CD4-positive, CD25-positive, alpha-beta regulatory T cell (primary cell): ENCODE data around the gene ACTL7B. TPM values are rescaled to one million over a fixed set of nuclear protein-coding genes. Genes with fewer than 3 reads are reported as not detected.
"Not testable (repeated sequence)": the region's sequence is repeated elsewhere in the genome, so short reads cannot be mapped to it uniquely, and the experiment has no call there.

Source experiments
- ATAC-seq, 2 donors: fragments of 150-1000 bp; cut with Tn5 transposase; one replicate each; pipeline ENCODE4 v1.10.0; 2021; ENCODE audit warnings: low read depth in 2 of 2, moderate number of reproducible peaks in 2 of 2, moderate library complexity in 1 of 2
- DNase-seq, 3 donors: peaks; one replicate each; pipeline versions ENCODE4 v3.0.0 to v3.0.0-alpha.2; 2012 to 2022; ENCODE audit warnings: mixed read lengths in 1 of 3
- H3K27ac ChIP-seq: one replicate; pipeline ENCODE4 v1.7.0; 2013; ENCODE audit warnings: mild to moderate bottlenecking, low read length; ENCODE audit not compliant: insufficient read depth, poor library complexity, severe bottlenecking
- H3K27me3 ChIP-seq: one replicate; pipeline ENCODE4 v1.7.0; 2013; ENCODE audit warnings: low read length; ENCODE audit not compliant: control insufficient read depth, insufficient read depth
- H3K36me3 ChIP-seq: one replicate; pipeline ENCODE4 v1.7.0; 2013; ENCODE audit warnings: mild to moderate bottlenecking, low read length, moderate library complexity; ENCODE audit not compliant: control insufficient read depth, insufficient read depth
- H3K4me1 ChIP-seq: 2 replicates; pipeline ENCODE4 v1.7.0; 2013; ENCODE audit warnings: mild to moderate bottlenecking, low read length; ENCODE audit not compliant: insufficient read depth, control insufficient read depth, poor library complexity, severe bottlenecking
- H3K4me3 ChIP-seq: one replicate; pipeline ENCODE4 v1.7.0; 2013; ENCODE audit warnings: low read depth, mild to moderate bottlenecking, low read length, moderate library complexity
- H3K9me3 ChIP-seq, 2 experiments: 1 replicate in 1 of 2; 2 replicates in 1 of 2; pipeline ENCODE4 v1.7.0; 2013; ENCODE audit warnings: low read length in 2 of 2, mild to moderate bottlenecking in 1 of 2, moderate library complexity in 1 of 2; ENCODE audit not compliant: control insufficient read depth in 2 of 2
- H3K27ac Mint-ChIP-seq, 3 donors: one replicate each; pipeline ENCODE4 v1.8.0; 2020 to 2022; ENCODE audit warnings: mild to moderate bottlenecking in 3 of 3, mixed read lengths in 3 of 3, moderate library complexity in 2 of 3
- H3K27me3 Mint-ChIP-seq: one replicate; pipeline ENCODE4 v1.8.0; 2022; ENCODE audit warnings: mild to moderate bottlenecking, mixed read lengths
- H3K36me3 Mint-ChIP-seq: one replicate; pipeline ENCODE4 v1.8.0; 2020; ENCODE audit warnings: mixed read lengths
- H3K4me1 Mint-ChIP-seq, 4 donors: one replicate each; pipeline ENCODE4 v1.8.0; 2020 to 2022; ENCODE audit warnings: mixed read lengths in 4 of 4, mild to moderate bottlenecking in 1 of 4
- H3K4me3 Mint-ChIP-seq, 4 donors: one replicate each; pipeline ENCODE4 v1.8.0; 2020 to 2022; ENCODE audit warnings: mild to moderate bottlenecking in 4 of 4, mixed read lengths in 4 of 4, moderate library complexity in 3 of 4
- H3K9me3 Mint-ChIP-seq, 7 donors: one replicate each; pipeline ENCODE4 v1.8.0; 2020 to 2022; ENCODE audit warnings: mixed read lengths in 7 of 7, mild to moderate bottlenecking in 3 of 7, moderate library complexity in 2 of 7
- polyA plus RNA-seq, 4 donors: library from polyadenylated mRNA; unstranded; fragments of 300-500 nt; fragmentation: Illumina TruSeq; gene quantifications; one replicate each; pipeline ENCODE4 v1.2.3, GENCODE V29; 2021
- total RNA-seq: library from RNA; stranded (reverse); gene quantifications from one replicate; pipeline ENCODE4 v1.2.3, GENCODE V29; 2022

The ACTL7B gene
- total and polyA plus RNA-seq, 5 donors from 2014 or later: 0.27 TPM; not detected in 4

GRCh38 chr9:108850293-108850897 lies 5.4 kb downstream of the ACTL7B start:
- no peaks in the 10 kb centered on the region for H3K9me3 Mint-ChIP-seq
- H3K27ac ChIP-seq: no peak overlapping the region
- no peak overlapping the region for H3K4me3 Mint-ChIP-seq
- H3K36me3 Mint-ChIP-seq: no peaks in the 10 kb centered on the region
- no peak overlapping the region for H3K4me3 ChIP-seq
- no peaks in the 10 kb centered on the region for H3K9me3 ChIP-seq
- no peaks in the 10 kb centered on the region for H3K27me3 Mint-ChIP-seq
- no peaks in the 10 kb centered on the region for H3K27me3 ChIP-seq
- no peaks in the 10 kb centered on the region for H3K4me1 ChIP-seq
- no peak overlapping the region for H3K27ac Mint-ChIP-seq
- peak in 1 of 3 donors; percentile 20 for DNase-seq
- H3K36me3 ChIP-seq: no peaks in the 10 kb centered on the region
- no peaks in the 10 kb centered on the region for H3K4me1 Mint-ChIP-seq
- no peak for ATAC-seq

- ATAC-seq, H3K27ac ChIP-seq, H3K27ac Mint-ChIP-seq, H3K4me1 Mint-ChIP-seq, H3K9me3 ChIP-seq, H3K4me3 Mint-ChIP-seq, H3K27me3 ChIP-seq, H3K4me3 ChIP-seq, H3K36me3 Mint-ChIP-seq, H3K27me3 Mint-ChIP-seq, H3K9me3 Mint-ChIP-seq, H3K4me1 ChIP-seq, DNase-seq, H3K36me3 ChIP-seq: not testable (repeated sequence)
Observed at GRCh38 chr9:108848296-108848695, 7.5 kb downstream of the ACTL7B start.

GRCh38 chr9:108845947-108846346 lies 9.8 kb downstream of the ACTL7B start:
- ATAC-seq: no peak
- Histone ChIP-seq H3K27ac (no peak overlapping the region), H3K4me3 (no peak overlapping the region), H3K27me3 (no peaks in the 10 kb centered on the region), H3K36me3 (no peaks in the 10 kb centered on the region), H3K9me3 (no peaks in the 10 kb centered on the region), H3K4me1 (no peaks in the 10 kb centered on the region)
- Mint-ChIP-seq H3K27me3 (peaks cover 7% of the 10 kb centered on the region), H3K9me3 (no peaks in the 10 kb centered on the region), H3K36me3 (no peaks in the 10 kb centered on the region), H3K4me3 (no peak overlapping the region), H3K27ac (no peak overlapping the region), H3K4me1 (peaks cover 0 to 8% (median under 1%) of the 10 kb centered on the region in 4 donors)
- DNase-seq: no peak

GRCh38 chr9:108845507-108845906 lies 10.3 kb downstream of the ACTL7B start:
- H3K36me3 ChIP-seq: no peaks in the 10 kb centered on the region
- DNase-seq: no peak
- Mint-ChIP-seq H3K9me3 (peaks cover 0 to 1% (median 0%) of the 10 kb centered on the region in 7 donors), H3K27ac (no peak overlapping the region), H3K27me3 (peaks cover 10% of the 10 kb centered on the region), H3K4me1 (peaks cover 0 to 8% (median under 1%) of the 10 kb centered on the region in 4 donors), H3K4me3 (no peak overlapping the region), H3K36me3 (no peaks in the 10 kb centered on the region)
- H3K9me3 ChIP-seq: no peaks in the 10 kb centered on the region
- no peaks in the 10 kb centered on the region for H3K4me1 ChIP-seq
- no peak overlapping the region for H3K27ac ChIP-seq
- no peaks in the 10 kb centered on the region for H3K27me3 ChIP-seq
- ATAC-seq: no peak
- H3K4me3 ChIP-seq: no peak overlapping the region

GRCh38 chr9:108844856-108845255 lies 10.9 kb downstream of the ACTL7B start:
- H3K27ac ChIP-seq: no peak overlapping the region
- no peaks in the 10 kb centered on the region for H3K36me3 ChIP-seq
- H3K27me3 ChIP-seq: no peaks in the 10 kb centered on the region
- peaks cover 10% of the 10 kb centered on the region for H3K27me3 Mint-ChIP-seq
- H3K9me3 ChIP-seq: no peaks in the 10 kb centered on the region
- ATAC-seq (no peak), DNase-seq (no peak)
- no peaks in the 10 kb centered on the region for H3K4me1 ChIP-seq
- peaks cover 0 to 1% (median 0%) of the 10 kb centered on the region in 7 donors for H3K9me3 Mint-ChIP-seq
- H3K4me3 ChIP-seq: no peak overlapping the region
- H3K4me1 Mint-ChIP-seq: peaks cover 0 to 8% (median under 1%) of the 10 kb centered on the region in 4 donors
- no peak overlapping the region for H3K27ac Mint-ChIP-seq
- no peaks in the 10 kb centered on the region for H3K36me3 Mint-ChIP-seq
- no peak overlapping the region for H3K4me3 Mint-ChIP-seq

GRCh38 chr9:108844391-108844790 lies 11.4 kb downstream of the ACTL7B start:
- Mint-ChIP-seq H3K4me3 (no peak overlapping the region), H3K27me3 (peaks cover 10% of the 10 kb centered on the region), H3K36me3 (no peaks in the 10 kb centered on the region), H3K27ac (no peak overlapping the region), H3K9me3 (peaks cover 0 to 1% (median 0%) of the 10 kb centered on the region in 7 donors), H3K4me1 (peaks cover 0 to 8% (median under 1%) of the 10 kb centered on the region in 4 donors)
- Histone ChIP-seq H3K36me3 (no peaks in the 10 kb centered on the region), H3K27ac (no peak overlapping the region), H3K4me3 (no peak overlapping the region), H3K27me3 (no peaks in the 10 kb centered on the region), H3K4me1 (no peaks in the 10 kb centered on the region), H3K9me3 (no peaks in the 10 kb centered on the region)
- ATAC-seq: no peak
- no peak for DNase-seq

GRCh38 chr9:108842610-108843295 lies 13.0 kb downstream of the ACTL7B start:
- Histone ChIP-seq H3K4me3 (no peak overlapping the region), H3K27ac (no peak overlapping the region), H3K27me3 (no peaks in the 10 kb centered on the region), H3K4me1 (no peaks in the 10 kb centered on the region), H3K36me3 (no peaks in the 10 kb centered on the region), H3K9me3 (no peaks in the 10 kb centered on the region)
- ATAC-seq (no peak), DNase-seq (peak in 1 of 3 donors; percentile 8)
- no peaks in the 10 kb centered on the region for H3K36me3 Mint-ChIP-seq
- H3K9me3 Mint-ChIP-seq: peaks cover 0 to 1% (median 0%) of the 10 kb centered on the region in 7 donors
- peak overlapping the region in 2 of 4 donors; percentile 48 to 56 for H3K4me3 Mint-ChIP-seq
- H3K4me1 Mint-ChIP-seq: peaks cover 0 to 8% (median under 1%) of the 10 kb centered on the region in 4 donors
- H3K27ac Mint-ChIP-seq: peak overlapping the region in 1 of 3 donors; percentile 32
- peaks cover 10% of the 10 kb centered on the region for H3K27me3 Mint-ChIP-seq

- H3K36me3 ChIP-seq, H3K4me1 Mint-ChIP-seq, H3K27me3 Mint-ChIP-seq, H3K27me3 ChIP-seq, DNase-seq, H3K4me1 ChIP-seq, H3K27ac ChIP-seq, H3K4me3 Mint-ChIP-seq, ATAC-seq, H3K9me3 Mint-ChIP-seq, H3K27ac Mint-ChIP-seq, H3K9me3 ChIP-seq, H3K36me3 Mint-ChIP-seq, H3K4me3 ChIP-seq: not testable (repeated sequence)
Observed at GRCh38 chr9:108839561-108839960, 16.2 kb downstream of the ACTL7B start.
